Uterus (tissue), 2 donors: ENCODE data around the gene SHB.

Experiments
- CTCF ChIP-seq, 4 experiments: fragments of 200-600 bp in 2 of 4; fragments of 450-650 bp in 2 of 4; sonication (generic) in 2 of 4; IDR thresholded peaks; one replicate each; pipeline ENCODE4 v1.5.1; 2016 to 2019; ENCODE audit warnings: antibody characterized with exemption in 4 of 4, mild to moderate bottlenecking in 2 of 4, moderate library complexity in 1 of 4
- POLR2A ChIP-seq, 2 donors: fragments of 450-650 bp; IDR thresholded peaks; one replicate each; pipeline ENCODE4 v1.6.1; 2016; ENCODE audit warnings: antibody characterized with exemption in 2 of 2, mild to moderate bottlenecking in 1 of 2, moderate library complexity in 1 of 2

GRCh38 chr9:37960631-37961030 lies 108.4 kb downstream of the SHB start:
- no peak for TF ChIP-seq CTCF (IDR thresholded peaks at IDR 0.05)
- no peak for TF ChIP-seq POLR2A (IDR thresholded peaks at IDR 0.05)
